Bone marrow (tissue), 2 donors: ENCODE results near the gene NKIRAS2.

Experiments
- DNase-seq, 2 donors: peaks; one replicate each; lab custom pipeline; 2025; lab: John Stamatoyannopoulos, UW

The NKIRAS2 gene

GRCh38 chr17:42026857-42027589 lies 7.1 kb downstream of the NKIRAS2 start:
- no peak for DNase-seq

GRCh38 chr17:42027590-42027889 lies 7.7 kb downstream of the NKIRAS2 start:
- no peak for DNase-seq

- no peak for DNase-seq
These were observed 8.3 kb downstream of the NKIRAS2 start for GRCh38 chr17:42027961-42028790.

GRCh38 chr17:42028791-42029127 lies 8.9 kb downstream of the NKIRAS2 start:
- DNase-seq: no peak

GRCh38 chr17:42031584-42031983 lies 11.7 kb downstream of the NKIRAS2 start:
- DNase-seq: no peak

GRCh38 chr17:42034059-42034458 lies 14.2 kb downstream of the NKIRAS2 start:
- DNase-seq: no peak

GRCh38 chr17:42038221-42038973 lies 18.5 kb downstream of the NKIRAS2 start:
- no peak for DNase-seq

- no peak for DNase-seq
These were observed 20.2 kb downstream of the NKIRAS2 start for GRCh38 chr17:42039794-42040763.

- no peak for DNase-seq
These were observed 20.9 kb downstream of the NKIRAS2 start for GRCh38 chr17:42040818-42041217.

- DNase-seq: no peak
These were observed 21.7 kb downstream of the NKIRAS2 start for GRCh38 chr17:42041619-42042018.

- no peak for DNase-seq
These were observed 22.9 kb downstream of the NKIRAS2 start for GRCh38 chr17:42042598-42043319.

GRCh38 chr17:42045719-42046118 lies 25.8 kb downstream of the NKIRAS2 start:
- DNase-seq: no peak

- DNase-seq: no peak
These were observed 27.5 kb downstream of the NKIRAS2 start for GRCh38 chr17:42047343-42047742.

- DNase-seq: no peak
These were observed 30.0 kb downstream of the NKIRAS2 start for GRCh38 chr17:42049834-42050392.

GRCh38 chr17:42050393-42051012 lies 30.6 kb downstream of the NKIRAS2 start, which contains the start of gene C17orf113:
Gene C17orf113, minus strand, starts transcription at chr17:42050601. Its CDS starts 7,225 bp downstream, at chr17:42043376.
- DNase-seq: peak; percentile 41 to 50

GRCh38 chr17:42051013-42051400 lies 31.1 kb downstream of the NKIRAS2 start:
- DNase-seq: no peak

- no peak for DNase-seq
These were observed 31.8 kb downstream of the NKIRAS2 start for GRCh38 chr17:42051645-42052044.

GRCh38 chr17:42052346-42052877 lies 32.5 kb downstream of the NKIRAS2 start:
- DNase-seq: no peak

GRCh38 chr17:42053731-42054500 lies 34.0 kb downstream of the NKIRAS2 start:
- no peak for DNase-seq
